ENCODE results near the gene BCKDHB. TPM values are rescaled to one million over a fixed set of nuclear protein-coding genes. Genes with fewer than 3 reads are reported as not detected.

The BCKDHB gene
- total and polyA plus RNA-seq, 8 donors: 7.8 to 44.6 (median 20.3) TPM

- Histone ChIP-seq H3K4me3 (no peak overlapping the region), H3K9me3 (no peaks in the 10 kb centered on the region), H3K4me1 (peaks cover 6 to 30% (median 17%) of the 10 kb centered on the region in 4 donors), H3K27me3 (no peaks in the 10 kb centered on the region), H3K27ac (no peak overlapping the region), H3K36me3 (peaks cover 0 to 11% (median 4%) of the 10 kb centered on the region in 4 donors)
- no peak for TF ChIP-seq CTCF (IDR thresholded peaks at IDR 0.05)
- no peak for TF ChIP-seq POLR2AphosphoS5 (IDR thresholded peaks at IDR 0.05)
- TF ChIP-seq EP300 (IDR thresholded peaks at IDR 0.05): no peak
- no peak for TF ChIP-seq POLR2A (IDR thresholded peaks at IDR 0.05)
- no peak for DNase-seq
- WGBS, 5 donors: 79 to 94% (median 91%) methylated on average over 1 of the region's 1 CpG
- intact Hi-C loops (cut with DNase I; ENCODE audit: low total_unique reads): no loop called here
Measured at GRCh38 chr6:80145921-80146320, 39.5 kb downstream of the BCKDHB start.

GRCh38 chr6:80148220-80148619 lies 41.7 kb downstream of the BCKDHB start:
- Histone ChIP-seq H3K4me3 (no peak overlapping the region), H3K4me1 (peaks cover 6 to 27% (median 13%) of the 10 kb centered on the region in 4 donors), H3K27me3 (no peaks in the 10 kb centered on the region), H3K9me3 (no peaks in the 10 kb centered on the region), H3K27ac (no peak overlapping the region), H3K36me3 (peaks cover 0 to 11% (median 4%) of the 10 kb centered on the region in 4 donors)
- no peak for DNase-seq
- intact Hi-C loops (cut with DNase I; ENCODE audit: low total_unique reads): no loop called here
- 94 to 100% (median 95%) methylated on average over 1 of the region's 1 CpG for WGBS, 5 donors
- TF ChIP-seq POLR2A (IDR thresholded peaks at IDR 0.05): no peak
- no peak for TF ChIP-seq CTCF (IDR thresholded peaks at IDR 0.05)
- TF ChIP-seq POLR2AphosphoS5 (IDR thresholded peaks at IDR 0.05): no peak
- no peak for TF ChIP-seq EP300 (IDR thresholded peaks at IDR 0.05)

- Histone ChIP-seq H3K4me3 (no peak overlapping the region), H3K36me3 (peaks cover 0 to 8% (median 4%) of the 10 kb centered on the region in 4 donors), H3K9me3 (no peaks in the 10 kb centered on the region), H3K4me1 (peaks cover 0 to 4% (median 0%) of the 10 kb centered on the region in 4 donors), H3K27ac (no peak overlapping the region), H3K27me3 (no peaks in the 10 kb centered on the region)
- intact Hi-C loops (cut with DNase I; ENCODE audit: low total_unique reads): no loop called here
- no peak for DNase-seq
- WGBS, 5 donors: 83 to 93% (median 88%) methylated on average over 2 of the region's 2 CpGs
- TF ChIP-seq CTCF (IDR thresholded peaks at IDR 0.05): no peak
- TF ChIP-seq EP300 (IDR thresholded peaks at IDR 0.05): no peak
- TF ChIP-seq POLR2A (IDR thresholded peaks at IDR 0.05): no peak
- TF ChIP-seq POLR2AphosphoS5 (IDR thresholded peaks at IDR 0.05): no peak
Measured at GRCh38 chr6:80151635-80152034, 45.2 kb downstream of the BCKDHB start.

- intact Hi-C loops (cut with DNase I; ENCODE audit: low total_unique reads): no loop called here
- Histone ChIP-seq H3K36me3 (no peaks in the 10 kb centered on the region), H3K9me3 (no peaks in the 10 kb centered on the region), H3K27me3 (no peaks in the 10 kb centered on the region), H3K27ac (no peak overlapping the region), H3K4me1 (peaks cover 0 to 4% (median 0%) of the 10 kb centered on the region in 4 donors), H3K4me3 (no peak overlapping the region)
- WGBS, 5 donors: 91 to 96% (median 92%) methylated on average over 2 of the region's 2 CpGs
- no peak for DNase-seq
- no peak for TF ChIP-seq CTCF (IDR thresholded peaks at IDR 0.05)
- TF ChIP-seq POLR2A (IDR thresholded peaks at IDR 0.05): no peak
- no peak for TF ChIP-seq EP300 (IDR thresholded peaks at IDR 0.05)
- TF ChIP-seq POLR2AphosphoS5 (IDR thresholded peaks at IDR 0.05): no peak
Measured at GRCh38 chr6:80154160-80154559, 47.7 kb downstream of the BCKDHB start.

Measured in stomach (tissue), 9 donors.